Spleen (tissue), 7 donors: ENCODE results near the gene SPOCK3.

Experiments used
- POLR2A ChIP-seq, 3 donors: fragments of 450-650 bp; IDR thresholded peaks; one replicate each; pipeline ENCODE4 v1.5.1; 2017; ENCODE audit warnings: antibody characterized with exemption in 3 of 3, mild to moderate bottlenecking in 1 of 3
- POLR2AphosphoS5 ChIP-seq, 3 donors: sonication (generic); formaldehyde crosslinking; IDR thresholded peaks; one replicate each; pipeline ENCODE4 v1.5.1; 2017; ENCODE audit warnings: antibody characterized with exemption in 3 of 3
- TF ChIP-seq, protein P1 (sequence below), 11 experiments: fragments of 200-600 bp in 7 of 11; fragments of 450-650 bp in 4 of 11; sonication (generic) in 4 of 11; IDR thresholded peaks in 8 of 11; conservative IDR thresholded peaks in 3 of 11; 1 replicate in 7 of 11; 2 replicates in 4 of 11; pipeline versions ENCODE4 v1.4.0 to v1.8.0; 2016 to 2021; ENCODE audit warnings: antibody characterized with exemption in 11 of 11, inconsistent platforms in 4 of 11, mild to moderate bottlenecking in 1 of 11
- donor health status: DM: no; HTN: no; CAD: no; lungs with moderate emphysema.
- donor health status: DM: no; HTN: no; CAD: no.
- donor health status: DM: no; HTN: no; CAD: no.

DNA sequence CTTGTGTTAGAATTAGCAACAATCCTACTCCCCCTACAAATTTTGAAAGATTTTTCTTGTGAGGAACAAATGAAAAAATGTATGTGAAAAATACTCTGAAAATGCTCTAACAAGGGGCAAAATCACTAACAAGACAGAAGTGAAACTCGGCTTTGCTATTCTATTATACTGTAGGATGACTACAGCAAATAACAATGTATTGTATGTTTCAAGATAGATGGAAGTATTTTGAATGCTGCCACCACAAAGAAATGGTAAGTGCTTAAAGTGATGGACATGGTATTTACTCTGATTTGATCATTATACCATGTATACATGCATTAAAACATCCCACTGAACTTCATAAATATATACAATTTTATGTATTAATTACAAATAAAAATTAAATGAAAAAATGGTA lies 192.8 kb downstream of the SPOCK3 start:
- TF ChIP-seq POLR2A (IDR thresholded peaks at IDR 0.05) (no peak), POLR2AphosphoS5 (IDR thresholded peaks at IDR 0.05) (no peak)
- TF ChIP-seq, protein P1, sequence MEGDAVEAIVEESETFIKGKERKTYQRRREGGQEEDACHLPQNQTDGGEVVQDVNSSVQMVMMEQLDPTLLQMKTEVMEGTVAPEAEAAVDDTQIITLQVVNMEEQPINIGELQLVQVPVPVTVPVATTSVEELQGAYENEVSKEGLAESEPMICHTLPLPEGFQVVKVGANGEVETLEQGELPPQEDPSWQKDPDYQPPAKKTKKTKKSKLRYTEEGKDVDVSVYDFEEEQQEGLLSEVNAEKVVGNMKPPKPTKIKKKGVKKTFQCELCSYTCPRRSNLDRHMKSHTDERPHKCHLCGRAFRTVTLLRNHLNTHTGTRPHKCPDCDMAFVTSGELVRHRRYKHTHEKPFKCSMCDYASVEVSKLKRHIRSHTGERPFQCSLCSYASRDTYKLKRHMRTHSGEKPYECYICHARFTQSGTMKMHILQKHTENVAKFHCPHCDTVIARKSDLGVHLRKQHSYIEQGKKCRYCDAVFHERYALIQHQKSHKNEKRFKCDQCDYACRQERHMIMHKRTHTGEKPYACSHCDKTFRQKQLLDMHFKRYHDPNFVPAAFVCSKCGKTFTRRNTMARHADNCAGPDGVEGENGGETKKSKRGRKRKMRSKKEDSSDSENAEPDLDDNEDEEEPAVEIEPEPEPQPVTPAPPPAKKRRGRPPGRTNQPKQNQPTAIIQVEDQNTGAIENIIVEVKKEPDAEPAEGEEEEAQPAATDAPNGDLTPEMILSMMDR (IDR thresholded peaks at IDR 0.05 in 8 of 11, conservative IDR thresholded peaks at IDR 0.05 in 3 of 11), result no peak
